AG20443 (cell line): Measurements from ENCODE around the gene STAT1.
A peak's percentile ranks its signal among the peaks of the same experiment; 100 is the strongest.

ENCODE experiments used
- DNase-seq: peaks from one replicate; pipeline ENCODE4 v3.0.0; 2012; ENCODE audit warnings: low spot score, mixed read lengths

STAT1 gene

DNA sequence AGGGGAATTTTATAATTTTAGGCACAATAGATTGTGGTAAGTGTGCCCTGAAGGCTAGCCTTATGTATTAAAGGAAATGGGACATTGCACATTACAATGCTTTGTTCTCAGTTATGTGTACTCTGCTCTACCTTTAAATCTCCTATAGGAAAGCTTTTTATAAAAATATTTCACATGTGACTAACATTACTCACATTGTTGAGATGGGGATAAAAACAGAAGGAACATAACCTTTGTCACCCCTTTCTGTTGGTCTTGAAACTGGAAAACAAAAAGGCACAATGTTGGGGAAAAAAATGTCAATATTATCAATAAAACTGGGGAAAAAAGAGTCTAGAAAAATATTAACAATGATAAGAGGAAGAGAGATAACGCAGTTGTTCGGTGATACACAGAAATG lies 17.3 kb upstream of the STAT1 start:
- no peak for DNase-seq

DNA sequence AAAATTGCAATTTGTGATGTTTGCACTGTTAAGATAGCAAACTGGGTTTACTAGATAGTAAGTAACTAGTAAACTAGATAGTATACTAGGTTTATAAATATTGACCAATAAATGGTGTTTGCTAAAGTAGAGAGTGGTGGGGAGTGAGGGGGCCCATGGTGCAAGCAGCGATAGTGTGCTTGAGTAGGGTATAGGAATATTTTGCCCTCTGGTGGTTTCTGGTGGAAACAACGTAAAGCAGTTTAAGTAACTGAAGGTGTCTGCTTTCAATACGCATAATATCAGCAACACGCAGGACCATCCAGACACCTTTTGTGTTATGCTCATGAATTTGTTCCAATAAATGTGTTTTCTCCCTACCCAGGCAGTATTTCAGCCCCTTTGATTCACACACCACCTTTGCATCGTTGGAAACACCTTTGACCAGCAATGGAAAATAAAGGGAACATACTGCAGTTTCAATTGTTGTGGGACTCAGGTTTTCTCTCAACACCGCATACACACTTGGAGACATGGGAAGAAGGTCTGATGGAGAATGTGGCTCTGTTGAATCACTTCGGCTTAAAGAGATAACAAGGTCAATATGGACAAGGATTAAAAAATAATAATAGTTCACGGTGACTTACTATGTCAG lies 16.7 kb upstream of the STAT1 start:
- peak; percentile 41 for DNase-seq

DNA sequence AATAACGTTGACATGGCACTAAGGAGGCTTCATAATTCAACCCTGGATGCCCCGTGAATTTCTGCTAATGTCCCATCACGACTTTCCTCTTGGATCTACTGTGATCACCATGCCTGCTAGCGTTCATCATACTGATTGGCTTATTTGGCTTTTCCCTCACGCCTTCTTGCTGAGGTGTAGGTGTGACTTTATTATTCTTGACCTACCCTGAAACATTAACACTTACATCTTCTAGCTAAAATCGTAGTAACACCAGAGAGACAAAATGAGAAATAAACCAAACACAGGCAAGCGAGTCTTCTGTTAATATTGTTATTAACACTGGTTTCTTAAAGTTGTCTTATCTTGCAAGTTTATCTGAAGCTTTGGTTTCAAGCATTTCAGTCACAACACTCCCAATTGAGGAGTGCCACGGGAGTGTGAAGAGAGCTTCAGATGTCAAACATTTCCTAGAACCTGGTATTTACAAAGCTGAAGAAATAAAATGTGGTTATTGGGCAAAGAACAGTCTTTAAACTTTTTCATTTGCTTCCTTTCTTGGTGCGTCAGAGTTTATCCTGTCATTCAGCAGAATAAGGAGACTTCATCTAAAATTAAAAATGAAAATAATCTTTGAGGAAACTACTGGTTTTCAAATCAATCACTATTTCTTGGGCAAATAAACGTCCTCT lies 15.4 kb upstream of the STAT1 start:
- DNase-seq = no peak

DNA sequence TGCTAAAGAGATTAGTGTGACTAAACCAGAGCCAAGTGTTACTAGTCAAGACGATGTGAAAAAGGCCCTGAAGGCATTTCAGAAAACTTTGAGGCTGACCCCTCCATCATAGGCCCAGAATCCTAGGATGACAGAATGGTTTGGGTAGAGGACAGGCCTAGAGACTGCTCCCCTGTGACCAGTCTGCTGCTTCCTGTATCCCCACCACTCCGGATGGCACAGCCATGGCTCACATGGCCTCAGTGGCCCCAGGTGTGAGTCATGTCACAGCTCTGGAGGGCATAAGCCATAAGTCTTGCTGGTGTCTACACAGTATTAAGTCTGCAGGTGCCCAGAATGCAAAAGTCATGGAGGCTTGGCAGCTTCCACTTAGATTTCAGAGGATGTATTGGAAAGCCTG lies 12.4 kb upstream of the STAT1 start:
- no peak for DNase-seq

DNA sequence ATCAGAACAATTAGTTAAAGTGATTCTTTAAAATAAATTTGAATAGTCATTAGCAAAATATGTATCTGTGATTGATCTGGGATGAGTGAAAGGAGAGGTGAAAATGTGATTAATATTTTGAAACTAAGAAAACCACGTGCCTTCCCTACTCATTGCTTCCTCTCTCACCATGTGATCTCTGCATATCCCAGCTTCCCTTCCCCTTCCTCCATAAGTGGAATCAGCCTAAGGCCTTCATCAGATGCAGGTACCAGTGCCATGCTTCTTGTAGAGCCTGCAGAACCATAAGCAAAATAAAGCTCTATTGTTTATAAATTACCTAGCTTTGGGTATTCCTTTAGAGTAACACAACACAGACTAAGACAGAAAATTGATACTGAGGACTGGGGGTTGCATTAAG lies 11.2 kb upstream of the STAT1 start:
- DNase-seq = no peak

DNA sequence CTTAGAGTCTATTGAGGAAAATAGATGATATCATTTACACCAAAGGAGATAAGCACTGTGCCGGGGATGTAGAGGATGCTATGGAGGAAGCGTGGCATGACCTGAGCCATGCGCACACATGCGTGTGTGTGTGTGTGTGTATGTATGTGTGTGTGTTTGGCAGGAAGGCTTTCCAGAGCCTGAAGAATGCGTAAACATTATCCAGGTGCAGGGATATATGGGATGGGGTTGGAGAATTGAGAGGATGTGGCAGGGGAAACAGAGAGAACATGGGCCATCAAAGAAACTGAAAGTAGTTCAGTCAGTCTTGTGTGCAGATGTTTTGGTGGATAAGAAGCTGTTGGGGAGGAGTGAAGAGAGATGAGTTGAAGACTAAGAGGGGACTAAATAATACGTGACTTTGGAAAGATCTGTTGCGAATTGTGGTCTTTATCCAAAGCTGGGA lies 9.3 kb upstream of the STAT1 start:
- DNase-seq = no peak

DNA sequence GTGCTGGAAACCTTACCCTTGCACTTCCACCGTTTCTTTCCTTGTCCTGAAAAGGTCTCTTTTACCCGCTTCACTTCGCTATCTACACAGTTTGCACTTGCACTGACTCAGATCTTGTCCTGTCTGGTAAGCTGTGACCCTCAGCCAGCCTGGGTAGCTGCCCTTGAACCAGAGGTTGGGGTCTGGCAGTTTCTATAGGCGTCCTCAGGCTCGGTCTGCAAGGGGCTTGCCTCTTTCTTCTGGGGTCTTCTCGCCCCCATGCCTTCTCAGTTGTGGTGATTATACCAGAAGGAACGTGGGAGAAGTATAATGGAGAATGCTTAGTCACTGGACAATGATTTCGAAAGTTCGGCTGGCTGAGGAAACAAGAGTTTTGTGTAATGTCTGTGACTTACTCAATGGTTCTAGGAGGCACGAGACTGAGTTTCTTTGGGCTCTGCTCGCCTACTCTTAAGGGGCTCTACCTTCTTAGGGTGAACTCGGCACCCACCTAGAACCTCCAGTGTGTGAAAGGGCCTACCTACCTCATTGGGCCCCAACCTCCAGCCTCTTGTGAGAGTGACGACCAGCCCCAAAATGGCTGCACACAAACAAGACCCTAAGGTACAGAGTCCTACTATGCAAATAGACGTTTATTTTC lies 6.9 kb upstream of the STAT1 start:
- peak; percentile 76 for DNase-seq

DNA sequence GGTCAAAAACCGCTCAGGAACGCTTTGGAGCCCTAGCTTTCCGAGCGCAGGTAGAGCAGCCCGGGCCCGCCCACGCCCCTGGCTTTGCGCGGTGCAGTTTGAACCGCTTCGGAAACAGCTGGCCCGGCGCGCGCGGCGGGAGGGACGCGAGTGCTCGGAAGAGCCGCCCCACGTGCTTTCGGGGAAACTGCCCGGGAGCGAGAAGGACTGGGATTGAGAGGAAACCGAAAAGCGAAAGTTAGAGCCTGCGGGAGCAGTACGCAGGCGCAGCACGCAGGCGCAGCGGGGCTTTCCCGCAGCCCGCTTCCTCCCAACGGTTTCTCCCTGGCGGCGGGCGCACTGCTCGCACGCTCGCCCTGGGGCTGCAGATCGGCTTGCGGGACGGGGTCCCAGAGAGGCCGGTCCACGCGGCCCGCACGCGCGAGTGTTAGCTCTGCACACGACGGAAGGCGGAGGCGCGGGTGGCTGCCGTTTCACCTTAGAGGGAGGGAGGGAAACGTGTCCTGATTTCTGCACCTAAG lies 6.3 kb upstream of the STAT1 start:
- peak; percentile 97 for DNase-seq

DNA sequence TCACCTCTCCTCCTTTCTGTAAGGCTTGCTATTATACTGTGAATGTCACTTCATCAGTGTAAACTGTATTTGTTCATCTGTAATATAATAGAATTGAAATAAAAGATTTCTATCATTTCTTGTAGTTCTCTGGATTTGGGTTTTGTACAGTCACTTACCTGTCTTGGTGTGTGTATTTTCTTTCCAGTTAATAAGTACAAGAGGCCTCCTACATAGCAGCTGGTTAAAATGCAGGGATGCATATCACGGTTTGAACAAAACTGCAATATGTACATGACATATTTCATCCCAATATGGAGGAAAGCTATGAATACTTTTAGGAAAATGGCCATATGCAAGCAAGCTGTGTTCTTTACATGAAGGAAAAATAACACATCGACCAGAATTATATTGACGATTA lies 5.4 kb upstream of the STAT1 start:
- DNase-seq = no peak

DNA sequence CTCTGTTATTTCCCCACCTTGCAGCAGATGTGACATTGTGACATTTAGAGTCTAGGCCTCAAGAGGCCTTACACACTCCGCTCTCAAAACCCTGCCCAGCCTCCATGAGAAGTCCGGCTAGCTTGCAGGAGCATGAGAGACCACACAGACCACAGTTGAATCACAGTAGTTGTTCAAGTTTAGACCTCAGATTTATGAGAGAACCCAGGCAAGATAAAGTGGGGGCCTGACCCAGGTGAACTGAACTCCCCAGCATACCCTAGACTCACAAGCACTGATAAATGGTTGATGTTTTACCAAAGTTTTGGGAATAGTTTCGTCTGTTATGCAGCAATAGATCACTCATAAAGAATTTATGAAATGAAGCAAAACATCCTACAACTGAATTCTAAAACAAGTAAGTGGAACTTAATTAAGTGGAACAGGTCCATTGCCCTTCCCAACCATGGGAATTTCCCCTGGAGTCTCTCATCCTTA lies 4.7 kb upstream of the STAT1 start:
- no peak for DNase-seq

DNA sequence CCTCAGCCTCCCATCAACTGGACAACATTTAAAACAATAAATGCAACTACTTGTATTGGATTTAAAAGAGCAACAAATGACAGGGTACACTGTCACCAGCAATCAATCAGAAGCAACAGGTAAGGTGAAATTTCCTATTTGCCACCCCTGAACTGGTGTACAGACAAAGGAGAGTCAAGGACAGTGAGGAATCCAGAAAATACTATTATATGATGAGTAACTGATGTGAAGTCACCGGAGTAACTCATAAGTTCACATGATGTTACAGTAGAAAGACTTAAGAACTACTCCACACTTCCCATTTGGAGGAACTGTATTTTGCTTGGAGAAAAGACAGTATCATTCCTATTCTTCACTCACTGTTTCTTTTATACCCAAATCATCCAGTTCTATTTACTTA lies 4.1 kb upstream of the STAT1 start:
- no peak for DNase-seq

DNA sequence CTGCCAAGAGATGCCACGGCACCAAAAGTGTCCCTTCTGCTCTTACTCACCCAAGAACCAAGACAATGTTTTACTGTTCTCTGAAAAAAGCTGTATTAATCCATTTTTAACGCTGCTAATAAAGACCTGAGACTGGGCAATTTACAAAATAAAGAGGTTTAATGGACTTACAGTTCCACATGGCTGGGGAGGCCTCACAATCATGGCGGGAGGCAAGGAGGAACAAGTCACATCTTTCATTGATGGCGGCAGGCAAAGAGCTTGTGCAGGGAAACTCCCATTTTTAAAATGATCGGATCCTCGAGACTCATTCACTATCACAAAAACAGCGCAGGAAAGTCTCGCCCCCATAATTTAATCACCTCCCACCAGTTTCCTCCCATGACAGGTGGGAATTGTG lies 1.9 kb upstream of the STAT1 start:
- no peak for DNase-seq

DNA sequence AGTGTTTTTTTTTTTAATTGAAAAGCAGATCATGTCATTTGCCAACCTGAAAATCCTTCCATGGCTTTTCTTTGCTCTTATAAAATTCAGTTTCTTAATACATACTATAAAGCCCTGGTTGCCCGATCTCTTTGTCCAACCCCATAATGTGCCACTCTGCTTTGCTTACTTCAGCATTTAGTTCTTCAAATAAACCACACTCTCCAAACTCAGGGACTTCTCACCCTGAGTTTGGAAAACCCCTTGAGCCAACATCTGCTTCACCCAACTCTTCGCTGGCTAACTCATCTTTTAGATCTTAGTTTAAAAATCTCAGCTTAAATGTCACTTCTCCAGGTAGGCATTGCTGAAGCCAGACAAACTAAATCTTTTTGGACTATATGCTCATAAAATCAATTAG lies 1.3 kb upstream of the STAT1 start:
- DNase-seq = no peak

DNA sequence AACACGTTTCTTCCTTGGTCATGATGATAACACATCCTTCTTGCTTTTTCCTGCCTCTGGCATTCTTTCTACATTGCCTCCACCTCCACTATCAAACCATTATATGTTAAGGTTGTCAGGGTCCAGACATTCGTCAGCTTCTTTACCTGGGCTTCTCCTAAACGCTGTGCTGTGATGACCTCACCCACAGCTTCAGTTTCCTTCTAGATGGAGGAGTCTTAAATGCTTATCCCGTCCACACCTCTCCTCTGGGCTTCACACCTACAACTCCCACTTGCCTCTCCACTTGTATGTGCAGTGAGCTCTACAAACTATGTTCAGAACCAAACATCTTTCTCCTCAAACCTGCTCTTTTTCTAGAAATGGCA lies 666 bp upstream of the STAT1 start:
- no peak for DNase-seq

DNA sequence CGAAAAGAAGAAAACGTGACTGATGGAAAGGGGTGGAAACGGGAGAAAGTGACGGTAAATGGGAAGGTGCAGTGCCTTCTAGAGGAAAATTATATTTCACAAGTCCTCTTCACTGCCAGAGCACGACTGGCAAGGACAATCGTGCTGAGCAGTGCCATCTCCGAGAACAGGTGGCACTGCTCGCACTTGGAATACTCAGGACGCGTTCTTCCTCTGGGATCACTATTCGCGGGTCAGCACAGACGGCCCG lies 364 bp downstream of the STAT1 start:
- no peak for DNase-seq

DNA sequence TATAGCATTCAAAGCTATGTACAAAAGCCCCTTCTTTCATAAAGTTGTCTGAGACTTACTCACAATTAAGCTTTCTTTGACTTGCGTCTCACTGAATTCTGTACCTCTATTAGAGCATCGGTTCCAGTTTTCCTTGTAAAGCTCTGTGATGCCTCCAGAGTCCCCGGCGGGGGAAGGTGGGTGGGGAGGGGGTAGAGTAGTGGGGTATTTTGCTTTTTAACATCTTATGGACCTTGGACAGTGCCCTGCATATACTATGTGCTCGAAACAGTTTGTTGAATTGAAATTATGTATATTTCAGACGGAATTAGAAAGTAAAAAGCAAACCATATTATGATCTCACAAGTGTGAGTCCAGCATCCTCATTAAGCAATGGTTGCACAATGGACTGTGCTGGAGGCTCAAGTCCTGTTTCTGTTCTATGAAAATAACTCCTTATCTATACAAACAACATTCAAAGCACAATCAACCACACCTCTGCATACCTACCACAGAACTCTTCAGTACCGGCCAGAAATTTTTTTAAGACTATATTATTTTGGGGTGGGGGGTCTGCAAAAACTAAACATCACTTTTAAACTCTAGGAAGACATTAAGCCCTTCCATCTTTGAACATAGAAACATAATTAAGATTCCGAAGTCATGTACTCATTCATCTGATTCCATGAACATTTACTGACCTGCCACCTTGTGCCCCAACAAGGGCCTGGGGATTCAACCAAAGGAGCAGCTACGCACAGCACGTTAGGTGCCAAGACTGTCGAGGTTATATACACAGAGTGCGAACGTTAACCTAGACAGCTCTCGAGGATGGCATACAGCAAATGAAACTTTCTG lies 908 bp downstream of the STAT1 start:
- DNase-seq = no peak

DNA sequence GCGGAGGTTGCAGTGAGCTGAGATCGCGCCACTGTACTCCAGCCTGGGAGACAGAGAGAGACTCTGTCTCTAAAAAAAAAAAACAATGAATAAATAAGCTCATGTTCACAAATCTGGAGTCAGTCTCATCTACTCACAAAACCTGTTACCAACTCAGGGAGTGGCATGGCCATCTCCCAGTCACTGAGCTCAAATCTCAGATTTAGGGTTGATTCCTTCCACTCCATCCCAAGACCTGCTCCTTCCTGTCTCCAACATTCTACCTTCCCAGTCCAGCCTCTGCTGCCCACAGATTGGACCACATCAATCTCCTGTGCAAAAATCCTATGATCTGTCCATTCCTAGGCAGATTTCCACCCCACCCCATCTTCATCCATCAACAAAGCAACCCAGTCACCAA lies 1.6 kb downstream of the STAT1 start:
- DNase-seq = no peak

DNA sequence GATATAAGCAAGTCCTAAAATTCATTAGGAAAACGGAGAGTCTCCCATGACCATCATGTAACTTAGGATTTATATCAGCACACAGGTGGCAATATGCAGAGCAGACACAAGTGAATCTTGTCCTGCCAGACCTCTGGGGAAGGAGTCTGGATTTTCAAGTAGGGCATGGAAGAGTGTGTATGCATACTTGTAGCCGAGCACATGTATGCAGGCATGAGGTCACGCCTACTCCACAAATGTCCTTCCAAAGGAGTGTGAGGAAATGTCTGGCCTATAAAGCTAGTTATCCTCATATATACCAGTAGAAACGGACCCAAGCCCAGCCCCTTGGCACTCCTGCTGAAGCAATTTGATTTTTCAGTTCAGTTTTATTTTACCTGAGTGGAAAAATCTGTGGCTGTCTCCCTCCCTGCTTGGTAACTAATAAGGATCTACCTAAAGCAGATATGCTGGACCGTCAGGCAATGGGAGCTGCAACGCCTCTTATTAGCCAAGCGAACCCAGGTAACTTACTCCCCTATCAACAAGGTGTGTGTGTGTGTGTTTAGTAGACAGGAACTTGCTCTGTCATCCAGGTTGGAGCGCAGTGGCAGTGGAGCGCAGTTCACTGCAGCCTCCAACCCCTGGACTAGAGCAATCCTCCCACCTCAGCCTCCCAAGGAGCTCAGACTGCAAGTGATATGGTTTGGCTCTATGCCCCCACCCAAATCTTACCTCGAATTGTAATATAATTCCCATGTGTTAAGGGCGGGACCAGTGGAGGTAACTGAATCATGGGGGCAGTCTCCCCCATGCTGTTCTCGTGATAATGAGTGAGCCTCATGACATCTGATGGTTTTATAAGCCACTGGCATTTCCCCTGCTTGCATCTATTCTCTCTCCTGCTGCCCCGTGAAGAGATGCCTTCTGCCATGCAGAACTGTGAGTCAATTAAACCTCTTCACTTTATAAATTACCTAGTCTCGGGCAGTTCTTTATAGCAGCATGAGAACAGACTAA lies 2.8 kb downstream of the STAT1 start:
- DNase-seq = no peak

DNA sequence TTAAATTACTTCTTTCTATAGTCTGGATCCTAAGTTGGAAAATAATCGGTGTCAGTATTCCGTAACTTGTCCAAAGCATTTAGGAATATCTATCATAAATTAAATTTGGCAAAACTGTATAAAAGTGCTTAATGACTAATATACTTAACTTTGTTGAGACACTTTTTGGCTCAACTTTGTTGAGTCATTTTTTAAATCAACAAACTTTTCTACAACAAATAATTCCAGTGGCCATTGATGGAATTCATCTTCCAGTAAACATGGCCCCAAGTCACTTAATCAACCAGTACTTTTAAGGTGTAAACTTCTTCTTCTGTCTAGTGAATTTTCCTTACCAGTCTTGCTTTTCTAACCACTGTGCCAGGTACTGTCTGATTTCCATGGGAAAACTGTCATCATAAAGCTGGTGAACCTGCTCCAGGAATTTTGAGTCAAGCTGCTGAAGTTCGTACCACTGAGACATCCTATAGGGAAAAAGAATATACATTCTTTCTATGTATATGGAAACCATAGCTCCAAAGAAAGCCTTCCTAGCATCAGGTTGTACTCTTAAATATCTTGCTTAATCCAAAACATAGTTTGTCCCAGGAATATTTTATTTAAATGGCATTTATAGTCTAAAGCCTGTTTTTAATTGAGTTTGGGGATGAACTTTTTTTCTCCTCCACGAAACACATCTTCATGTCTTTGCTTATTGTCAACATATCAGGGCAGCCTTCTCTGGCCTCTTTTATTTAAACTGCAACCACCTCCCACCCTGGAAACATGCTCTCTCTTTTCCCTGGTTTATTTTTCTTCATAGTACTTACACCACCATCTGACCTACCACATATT lies 4.2 kb downstream of the STAT1 start:
- no peak for DNase-seq

DNA sequence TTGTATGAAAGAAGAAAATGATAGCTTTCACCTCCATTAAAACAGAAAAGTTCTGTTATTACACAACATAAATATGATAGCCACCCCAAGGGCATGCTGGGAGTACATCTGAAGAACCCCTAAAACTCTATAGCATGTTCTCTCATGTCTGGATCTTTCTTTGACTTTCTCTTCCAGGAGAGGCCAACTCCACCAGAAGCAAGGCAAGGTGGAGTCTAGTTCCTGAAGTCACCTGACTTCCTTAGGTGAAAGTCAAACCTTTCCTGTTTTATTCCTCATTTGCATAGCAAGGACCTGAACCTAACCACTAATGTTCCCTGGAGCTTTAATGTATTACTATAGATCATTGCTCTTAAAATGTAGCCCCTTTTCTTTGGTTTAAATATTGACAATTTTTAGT lies 5.7 kb downstream of the STAT1 start:
- DNase-seq = no peak
